GM12892 (cell line): Measurements from ENCODE around the gene DLL3.

Experiments
- POLR2AphosphoS5 ChIP-seq: IDR thresholded peaks from 2 replicates; pipeline ENCODE4 v1.6.1; 2011; ENCODE audit warnings: low read depth, low read length, control low read depth
- TAF1 ChIP-seq: IDR thresholded peaks from 2 replicates; pipeline ENCODE4 v1.6.1; 2011; ENCODE audit warnings: low read depth, mild to moderate bottlenecking, control low read depth, low read length, borderline replicate concordance

GRCh38 chr19:39542206-39542605, 43.5 kb downstream of the DLL3 start:
- TF ChIP-seq POLR2AphosphoS5 (no peak), TAF1 (no peak)
